CD4-positive, alpha-beta T cell treated with Interferon gamma for 1 hour (primary cell): ENCODE data around the gene GPR35.
"Not testable (repeated sequence)": the region's sequence is repeated elsewhere in the genome, so short reads cannot be mapped to it uniquely, and the experiment has no call there.

ENCODE experiments used
- DNase-seq: peaks from one replicate; pipeline ENCODE4 v3.0.0-alpha.2; 2020

The GPR35 gene

GRCh38 chr2:240603846-240604245 is 21.4 kb upstream of the GPR35 start:
- DNase-seq, result no peak

GRCh38 chr2:240604291-240604938 is 20.9 kb upstream of the GPR35 start:
- peak; percentile 41 for DNase-seq

DNA sequence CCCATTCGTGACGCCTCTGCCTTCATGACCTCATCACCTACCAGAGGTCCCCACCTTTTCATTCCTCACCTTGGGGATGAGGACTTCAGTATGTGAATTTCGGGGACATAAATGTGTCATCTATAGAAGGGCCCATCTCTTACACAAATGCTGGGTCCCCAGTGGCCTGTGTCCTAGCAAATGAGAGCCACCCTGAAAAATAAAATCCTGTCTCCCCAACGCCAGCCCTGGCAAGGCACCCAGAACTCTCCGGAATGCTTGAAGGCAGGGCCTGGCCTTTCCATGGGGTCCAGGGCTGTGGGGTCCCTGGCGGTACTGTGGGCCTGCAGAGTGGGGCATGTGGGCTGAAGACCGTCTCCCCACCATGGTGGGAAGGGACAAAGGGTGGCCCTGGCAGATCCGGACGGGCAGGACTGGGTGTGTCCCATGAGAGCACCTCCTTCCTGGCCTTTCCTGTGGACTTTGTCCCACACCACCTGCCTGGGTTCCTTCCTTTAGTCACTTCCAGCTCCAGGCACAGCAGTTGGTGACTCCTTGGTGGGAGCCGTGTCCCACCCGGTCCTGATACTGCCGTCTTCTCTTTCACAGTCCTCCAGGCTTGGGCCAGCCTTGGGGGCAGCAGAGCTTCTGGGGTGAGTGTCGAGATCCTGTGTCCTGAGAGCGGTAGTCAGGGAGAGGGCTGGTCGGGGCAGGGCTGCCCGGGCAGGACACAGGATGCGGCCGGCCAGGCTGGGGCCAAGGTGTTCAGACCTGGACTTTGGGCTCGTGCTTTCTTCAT is 20.2 kb upstream of the GPR35 start:
- DNase-seq, result no peak

- DNase-seq, result no peak
Measured at GRCh38 chr2:240605867-240606743, 19.2 kb upstream of the GPR35 start.

- DNase-seq, result peak; percentile 19
Measured at GRCh38 chr2:240611601-240612210, 13.6 kb upstream of the GPR35 start.

DNA sequence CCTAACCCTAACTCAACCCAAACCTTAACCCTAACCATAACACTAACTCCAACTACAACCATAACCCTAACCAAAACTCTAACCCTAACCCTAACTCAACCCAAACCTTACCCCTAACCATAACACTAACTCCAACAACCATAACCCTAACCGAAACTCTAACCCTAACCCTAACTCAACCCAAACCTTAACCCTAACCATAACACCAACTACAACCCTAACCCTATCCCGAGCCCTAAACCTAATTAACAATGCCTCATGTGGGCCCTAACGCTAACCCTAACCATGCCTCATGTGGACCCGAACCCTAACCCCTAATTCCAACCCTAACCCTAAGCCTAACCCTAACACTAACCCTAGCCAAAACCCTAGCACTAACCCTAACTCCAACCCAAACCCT is 11.5 kb upstream of the GPR35 start:
- DNase-seq, result no peak

GRCh38 chr2:240614391-240614790 is 10.9 kb upstream of the GPR35 start:
- DNase-seq, result no peak

- DNase-seq, result no peak
Measured at GRCh38 chr2:240615396-240615795, 9.9 kb upstream of the GPR35 start.

GRCh38 chr2:240615820-240616547 is 9.3 kb upstream of the GPR35 start:
- no peak for DNase-seq

- not testable (repeated sequence) for DNase-seq
Measured at GRCh38 chr2:240616860-240617666, 8.2 kb upstream of the GPR35 start.

GRCh38 chr2:240618776-240619175 is 6.5 kb upstream of the GPR35 start:
- no peak for DNase-seq

GRCh38 chr2:240619506-240620148 is 5.7 kb upstream of the GPR35 start:
- no peak for DNase-seq

GRCh38 chr2:240620149-240620731 is 5.0 kb upstream of the GPR35 start:
- DNase-seq, result no peak

GRCh38 chr2:240620859-240621258 is 4.4 kb upstream of the GPR35 start:
- no peak for DNase-seq

GRCh38 chr2:240622060-240622411 is 3.2 kb upstream of the GPR35 start:
- DNase-seq, result no peak

DNA sequence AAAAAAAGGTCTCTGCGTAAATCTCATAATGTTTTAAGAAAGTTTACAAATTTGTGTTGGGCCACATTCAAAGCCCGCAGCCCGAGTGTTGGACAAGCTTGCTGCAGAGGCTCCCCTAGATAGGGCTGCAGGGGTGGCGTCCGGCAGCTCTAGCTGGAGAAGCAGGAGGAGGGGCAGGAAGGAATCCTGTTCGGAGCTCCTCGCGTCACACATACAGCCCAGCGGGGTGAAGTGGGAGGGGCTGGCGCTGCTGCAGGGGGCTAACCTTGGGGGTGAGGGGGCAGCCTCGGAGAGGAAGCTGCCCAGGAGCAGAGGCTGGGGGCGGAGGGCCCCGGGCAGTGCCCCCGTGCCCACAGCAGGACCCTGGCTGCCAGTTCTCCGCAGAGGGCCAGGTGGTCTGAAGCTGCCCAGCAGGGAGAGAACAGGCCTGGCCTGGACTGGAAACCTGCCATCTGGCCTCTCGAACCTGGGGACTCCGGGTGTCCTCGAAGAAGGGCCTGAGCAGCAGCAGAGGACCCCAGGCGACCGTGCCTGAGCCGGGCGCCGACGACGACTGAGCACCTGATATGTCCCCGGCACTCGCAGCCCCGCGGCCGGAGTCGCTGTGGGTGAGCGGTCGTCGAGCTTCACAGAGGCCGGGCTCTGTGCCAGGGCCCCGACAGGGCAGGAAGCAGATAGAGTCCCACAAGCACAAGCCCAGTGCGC is 2.6 kb upstream of the GPR35 start:
- peak; percentile 71 for DNase-seq

DNA sequence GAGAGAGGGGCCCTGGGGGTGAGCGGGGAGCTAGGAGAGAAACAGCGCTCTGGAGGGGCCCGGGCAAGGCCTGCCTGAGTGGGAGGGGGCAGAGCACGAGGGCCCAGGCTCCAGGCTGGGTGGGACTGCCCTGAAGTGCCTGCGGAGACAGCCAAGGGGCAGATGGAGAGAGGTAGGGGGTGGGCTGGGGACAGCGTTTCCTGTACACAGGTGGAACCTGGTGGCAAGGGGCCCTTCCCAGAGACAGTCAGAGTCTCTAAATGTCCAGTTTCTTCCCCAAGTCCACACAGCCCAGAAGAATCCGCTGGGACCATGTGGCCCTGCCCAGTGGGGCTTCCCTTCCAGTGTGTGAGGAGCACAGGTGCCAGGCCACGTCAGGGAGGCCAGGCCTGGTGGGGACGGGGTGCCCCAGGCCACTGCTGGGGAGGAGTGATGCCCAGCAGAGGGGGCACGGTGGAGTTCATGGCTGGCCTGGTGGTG is 1.7 kb upstream of the GPR35 start:
- no peak for DNase-seq

DNA sequence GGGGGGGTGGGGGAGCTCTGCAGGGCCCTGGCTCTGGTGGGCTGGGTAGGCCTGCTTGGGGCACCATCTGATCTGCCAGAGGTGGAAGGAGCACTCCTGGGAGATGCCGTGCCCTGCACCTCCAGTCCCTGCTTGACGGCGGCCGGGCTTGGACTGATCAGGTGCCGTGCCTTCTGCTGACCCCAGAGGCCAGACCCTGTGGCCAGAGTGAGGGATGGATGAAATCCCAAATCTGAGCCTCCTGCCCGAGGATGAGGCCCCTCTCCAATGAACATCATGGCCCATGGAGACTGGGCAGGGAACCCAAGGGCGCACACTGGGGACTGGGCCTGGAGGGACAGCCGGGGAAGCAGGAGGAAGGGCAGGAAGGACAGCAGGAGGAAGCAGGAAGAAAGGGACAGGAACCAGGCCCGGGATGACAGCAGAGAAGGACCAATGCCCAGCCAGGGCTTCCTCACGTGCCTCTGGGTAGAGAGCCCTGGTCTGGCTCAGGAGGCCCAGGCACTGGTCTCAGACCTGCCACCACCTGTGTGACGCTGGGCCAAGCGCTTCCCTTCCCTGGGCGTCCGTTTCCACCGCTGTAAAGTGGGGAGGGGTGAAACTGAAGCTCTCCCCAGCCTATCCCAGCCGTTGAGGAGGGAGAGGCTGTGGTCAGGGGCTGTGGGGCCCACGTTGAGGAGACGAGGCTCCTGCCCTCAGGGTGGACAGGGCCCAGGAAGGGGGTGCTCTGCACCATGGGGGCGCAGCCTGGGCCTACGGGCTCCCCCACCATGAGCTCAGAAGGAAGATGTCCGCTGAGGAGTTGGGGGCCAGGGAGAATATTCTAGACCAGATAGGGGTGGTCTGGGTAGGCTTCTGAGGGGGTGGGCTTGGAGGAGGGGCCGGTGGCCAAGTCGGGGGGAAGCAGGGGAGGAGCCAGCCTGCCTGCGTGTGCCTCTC is 1.0 kb upstream of the GPR35 start:
- no peak for DNase-seq
